CD4-positive, alpha-beta T cell treated with Interleukin-1 beta for 1 hour (primary cell): ENCODE measurements around the gene CCDC34.
"Not testable (repeated sequence)": the region's sequence is repeated elsewhere in the genome, so short reads cannot be mapped to it uniquely, and the experiment has no call there.

ENCODE experiments used
- DNase-seq, 2 donors: peaks; one replicate each; pipeline ENCODE4 v3.0.0-alpha.2; 2020 to 2022

Gene CCDC34

DNA sequence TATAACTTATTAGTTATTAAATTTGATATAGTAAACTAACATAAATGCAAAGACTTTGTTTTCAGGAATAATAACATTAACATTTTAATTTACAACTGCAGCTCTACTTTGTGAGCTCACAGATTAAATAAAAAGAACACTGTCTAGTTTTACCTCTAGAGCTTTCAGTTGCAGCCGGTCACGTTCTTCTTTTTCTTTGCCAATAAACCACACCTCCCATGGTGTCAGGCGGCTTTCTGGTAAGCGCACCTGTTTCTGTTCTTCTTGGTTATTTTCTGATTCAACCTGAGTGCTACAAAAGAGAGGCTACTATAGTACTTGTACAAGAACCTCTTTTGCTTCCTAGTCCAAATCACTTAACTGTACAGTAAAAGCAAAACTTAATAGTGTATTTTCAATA, 5.8 kb downstream of the CCDC34 start:
- no peak for DNase-seq

DNA sequence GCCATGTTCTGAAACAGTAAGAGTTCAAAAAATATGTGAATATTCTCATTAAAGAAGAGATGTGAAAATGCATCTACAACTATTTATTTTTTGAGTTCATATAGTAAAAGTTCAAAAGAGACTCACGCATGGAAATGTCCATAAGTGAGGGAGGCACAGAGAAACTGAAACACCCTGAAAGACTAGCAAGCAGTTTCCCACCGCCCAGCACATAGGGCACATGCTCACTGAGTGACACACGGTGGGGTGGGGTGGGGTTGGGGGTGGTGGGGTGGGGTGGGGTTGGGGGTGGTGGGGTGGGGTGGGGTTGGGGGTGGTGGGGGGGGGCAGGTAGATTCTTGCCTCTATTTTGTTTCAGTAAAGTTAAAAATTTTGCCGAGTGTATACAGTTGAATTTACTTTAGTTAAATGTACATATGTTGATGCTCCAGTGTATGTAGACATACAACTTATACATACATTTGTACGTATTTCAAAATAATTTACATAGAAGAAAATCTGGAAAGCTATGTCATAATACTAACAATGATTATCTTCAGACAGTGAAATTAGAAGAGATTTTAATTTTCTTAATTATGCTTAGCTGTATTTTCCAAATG, 6.3 kb downstream of the CCDC34 start:
- no peak for DNase-seq

DNA sequence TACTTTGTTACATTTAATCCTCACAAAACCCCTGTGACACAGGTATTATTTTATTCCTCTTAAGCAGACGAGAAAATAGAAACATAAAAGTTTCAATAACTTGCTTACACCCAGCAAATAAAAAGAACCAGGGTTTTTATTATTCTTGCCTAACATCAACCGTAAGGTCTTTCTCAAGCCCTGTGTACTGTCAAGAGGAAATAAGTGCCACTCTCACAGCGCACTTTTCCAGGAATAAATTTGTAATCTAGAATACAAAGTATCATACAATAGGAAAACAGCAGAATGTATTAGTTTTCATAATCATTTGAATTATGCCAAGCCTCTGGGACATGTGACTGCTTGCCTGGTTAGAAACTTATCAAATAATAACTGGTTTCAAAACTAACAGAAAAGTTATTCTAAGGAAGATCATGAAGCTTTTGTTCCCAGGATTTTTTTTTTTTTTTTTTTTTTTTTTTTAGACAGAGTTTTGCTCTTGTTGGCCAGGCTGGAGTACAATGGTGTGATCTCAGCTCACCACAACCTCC, 7.4 kb downstream of the CCDC34 start:
- DNase-seq: no peak

DNA sequence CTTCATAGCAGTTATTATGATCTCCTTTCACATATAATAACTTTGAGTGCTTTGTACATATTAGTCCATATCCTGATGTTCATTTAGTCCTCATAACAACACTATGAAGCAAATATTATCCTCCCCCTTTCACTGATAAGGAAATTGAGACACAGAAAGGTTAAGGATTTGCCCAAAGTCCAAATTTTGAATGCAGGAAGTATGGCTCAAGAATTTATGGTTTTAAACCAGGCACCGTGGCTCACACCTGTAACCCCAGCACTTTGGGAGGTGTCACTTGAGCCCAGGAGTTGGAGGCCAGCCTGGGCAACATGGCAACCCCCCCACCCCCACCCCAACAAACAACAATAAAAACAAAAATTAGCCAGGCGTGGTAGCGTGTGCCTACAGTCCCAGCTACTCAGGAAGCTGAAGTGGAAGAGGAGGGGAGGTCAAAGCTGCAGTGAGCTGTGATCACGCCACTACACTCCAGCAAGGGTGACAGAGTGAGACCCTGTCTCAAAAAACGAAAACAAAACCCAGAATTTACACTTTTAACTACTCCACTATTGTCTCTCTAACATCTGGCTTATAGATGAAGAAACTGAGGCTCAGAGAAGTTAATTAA, 8.6 kb downstream of the CCDC34 start:
- no peak for DNase-seq

DNA sequence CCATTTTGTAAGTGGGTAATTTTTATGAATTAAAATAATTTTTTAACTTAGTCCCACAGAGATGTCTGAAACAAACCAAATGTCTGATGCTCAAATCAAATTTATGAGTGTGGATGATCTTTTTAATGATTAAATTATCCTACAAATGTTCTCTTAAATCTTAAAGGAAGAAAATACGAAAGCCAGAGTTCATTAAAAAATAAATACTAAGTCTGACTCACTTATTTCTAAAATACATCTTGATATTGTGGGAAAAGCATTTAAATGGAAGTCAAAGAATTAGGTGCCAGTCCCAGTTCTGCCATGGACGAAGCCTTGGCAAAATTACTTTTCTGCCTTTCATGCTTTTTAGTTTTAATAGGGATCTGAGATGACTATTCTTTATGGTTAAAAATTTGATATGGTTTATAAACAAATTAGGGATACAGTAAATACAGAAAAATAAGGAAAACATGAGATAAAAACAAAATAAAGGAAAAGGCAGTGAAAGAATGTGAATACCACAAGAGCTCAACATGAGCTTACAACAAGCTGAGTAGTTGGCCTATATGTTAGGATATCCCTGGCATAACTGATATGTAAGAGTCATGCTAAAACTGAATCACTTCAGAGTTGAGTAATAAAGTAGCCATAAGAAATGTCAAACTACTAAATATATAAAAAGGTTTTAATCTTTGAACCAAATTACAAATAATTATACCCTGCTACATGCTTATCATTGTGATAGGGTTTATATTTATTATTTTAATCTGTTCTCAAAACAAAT, 9.2 kb downstream of the CCDC34 start:
- no peak for DNase-seq

DNA sequence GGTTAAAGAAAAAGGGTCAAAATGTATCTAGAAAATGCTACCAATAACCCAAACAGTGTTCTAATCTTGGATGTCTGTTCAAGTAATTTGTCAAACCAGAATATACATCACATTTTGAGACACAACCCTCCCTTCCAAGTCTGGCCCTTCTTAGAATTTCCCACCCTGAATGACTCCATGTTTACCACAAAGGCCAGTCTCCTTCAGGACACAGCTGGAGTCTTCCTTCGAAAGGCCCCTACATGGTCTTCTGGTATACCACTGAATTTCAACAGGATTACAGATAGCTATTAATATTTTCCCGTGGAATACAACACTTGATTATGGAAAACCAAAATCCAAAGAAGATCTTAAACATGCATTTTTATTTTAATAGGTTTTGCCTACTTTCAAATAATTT, 10.2 kb downstream of the CCDC34 start:
- DNase-seq: no peak

DNA sequence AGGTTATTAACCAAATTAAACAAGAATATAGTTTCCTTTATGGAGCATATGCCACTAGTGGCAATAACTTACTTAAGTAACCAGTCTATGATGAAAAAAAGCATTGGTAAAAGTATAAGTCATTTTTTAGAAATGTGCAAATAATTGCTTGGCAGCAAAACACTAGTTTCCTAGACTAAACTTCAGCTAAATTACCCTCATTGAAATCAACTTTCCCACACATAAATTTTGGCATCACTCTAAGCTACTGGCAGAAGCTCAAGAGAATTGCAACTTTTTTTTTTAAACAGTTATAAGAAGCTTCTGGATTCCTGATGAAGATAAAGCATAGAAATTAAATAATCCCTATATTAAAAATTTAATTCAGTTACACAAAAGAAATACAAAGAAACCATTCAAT, 12.5 kb downstream of the CCDC34 start:
- no peak for DNase-seq

DNA sequence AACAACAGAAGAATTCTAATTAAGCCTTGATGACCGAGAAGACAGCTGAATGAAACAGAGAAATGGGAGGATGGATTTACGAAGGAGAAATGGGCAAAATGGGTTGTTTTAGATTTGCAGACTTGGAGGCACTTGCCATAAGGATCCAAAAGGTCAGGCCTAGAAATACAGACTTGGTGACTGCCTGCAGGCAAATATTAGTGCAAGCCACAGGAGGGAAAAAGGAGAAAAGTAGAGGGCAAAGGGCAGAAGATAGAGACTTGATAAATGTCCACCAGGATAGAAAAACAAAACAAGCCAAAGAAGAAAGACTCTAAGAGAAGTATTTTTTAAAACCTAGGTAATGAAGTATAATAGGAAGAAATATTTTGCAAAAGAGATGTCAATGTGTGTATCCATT, 13.1 kb downstream of the CCDC34 start:
- DNase-seq: no peak

DNA sequence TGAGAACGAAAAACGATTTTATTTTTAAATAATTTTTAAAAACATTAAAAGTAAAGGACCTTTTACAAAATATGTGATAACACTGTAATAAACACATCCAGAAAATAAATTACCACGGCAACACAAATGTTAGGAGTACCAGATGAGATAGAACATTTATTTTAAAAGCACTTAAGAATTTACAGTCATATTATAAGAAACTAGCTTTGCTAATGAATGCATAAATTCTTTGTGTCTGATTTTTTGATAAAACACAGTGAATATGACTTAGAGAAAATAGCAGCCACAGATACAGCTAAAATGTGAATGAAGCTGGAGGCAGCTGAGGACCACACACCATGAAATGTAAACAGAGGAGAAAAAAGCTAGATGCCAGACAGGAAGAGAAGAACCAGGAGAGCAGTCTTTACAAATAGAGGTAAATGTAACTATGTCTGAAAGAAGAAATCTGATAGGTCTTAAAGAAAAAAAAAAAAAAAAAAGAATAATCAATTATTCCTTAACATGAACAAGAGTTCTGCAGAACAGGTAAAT, 14.6 kb downstream of the CCDC34 start:
- no peak for DNase-seq

DNA sequence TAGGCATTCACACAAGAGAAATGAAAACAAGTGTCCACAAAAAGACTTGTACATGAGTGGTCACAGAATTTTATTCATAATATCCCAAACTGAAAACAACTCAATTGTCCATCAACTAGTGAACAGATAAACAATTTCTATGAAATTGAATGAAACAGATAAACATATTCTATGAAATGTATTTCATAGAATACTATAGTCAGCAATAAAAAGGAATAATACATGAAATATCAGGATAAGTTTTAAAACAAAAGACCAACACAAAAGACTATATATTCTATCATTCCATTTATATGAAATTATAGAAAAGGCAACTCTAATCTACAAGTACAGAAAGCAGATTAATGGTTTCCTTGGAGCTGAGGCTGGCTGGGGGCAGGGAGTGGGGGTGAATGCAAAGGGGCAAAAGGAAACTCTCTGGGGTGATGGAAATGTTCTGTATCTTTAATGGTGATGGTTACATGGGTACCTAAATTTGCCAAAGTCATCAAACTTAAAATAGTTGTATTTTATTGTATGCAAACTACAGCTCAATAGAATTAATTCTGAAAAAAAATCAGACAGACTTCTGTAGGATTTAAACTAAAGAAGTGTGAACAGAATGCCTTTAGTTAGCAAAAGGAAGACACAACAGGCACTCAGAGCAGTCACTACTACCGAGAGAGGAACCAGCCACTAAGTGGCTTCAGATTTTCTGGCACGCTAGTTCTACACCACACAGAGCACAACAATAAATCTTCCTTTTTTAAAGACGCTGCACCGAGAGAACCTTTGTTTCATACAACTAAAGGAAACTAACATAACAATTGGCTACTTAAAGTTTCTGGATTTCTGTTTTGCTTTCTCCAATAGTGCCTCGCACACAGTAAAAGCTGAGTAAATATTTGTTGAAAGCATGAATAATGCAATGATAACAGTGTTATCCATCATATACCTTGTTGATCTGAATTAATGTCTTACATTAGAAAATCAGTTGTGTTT, 15.4 kb downstream of the CCDC34 start:
- DNase-seq: no peak

DNA sequence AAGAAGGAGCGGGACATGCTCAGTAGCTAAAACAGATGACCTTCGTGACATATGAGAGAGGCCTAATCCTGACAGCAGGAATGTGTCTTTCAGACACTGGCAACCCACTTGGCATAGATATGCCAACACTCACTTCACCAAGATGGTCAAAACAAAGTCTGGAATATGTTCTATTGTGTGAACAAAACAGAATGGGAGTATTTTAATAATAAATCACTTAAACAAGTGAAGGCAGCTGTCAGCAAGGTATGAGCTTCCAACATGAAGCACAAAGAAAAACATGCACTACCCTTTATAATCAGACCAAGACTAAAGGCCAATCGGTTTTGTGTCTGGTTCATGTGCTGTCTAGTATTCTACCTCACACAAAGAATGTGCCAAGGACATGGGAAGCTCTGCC, 23.1 kb downstream of the CCDC34 start:
- no peak for DNase-seq

DNA sequence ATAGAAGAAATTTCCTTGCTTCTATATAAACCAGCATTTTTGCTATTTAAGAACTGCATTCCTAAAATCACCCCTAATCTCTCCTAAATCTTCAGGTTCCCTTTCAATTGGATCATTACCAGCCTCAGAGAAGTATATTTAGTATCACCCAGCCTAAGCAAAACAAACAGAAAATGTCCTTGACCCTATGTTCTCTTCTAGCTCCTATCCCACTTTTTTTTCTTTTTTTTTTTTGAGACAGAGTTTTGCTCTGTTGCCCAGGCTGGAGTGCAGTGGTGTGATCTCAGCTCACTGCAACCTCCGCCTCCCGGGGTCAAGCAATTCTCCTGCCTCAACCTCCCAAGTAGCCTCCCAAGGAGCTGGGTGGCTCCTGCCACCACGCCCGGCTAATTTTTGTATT, 28.3 kb downstream of the CCDC34 start:
- DNase-seq: not testable (repeated sequence)

DNA sequence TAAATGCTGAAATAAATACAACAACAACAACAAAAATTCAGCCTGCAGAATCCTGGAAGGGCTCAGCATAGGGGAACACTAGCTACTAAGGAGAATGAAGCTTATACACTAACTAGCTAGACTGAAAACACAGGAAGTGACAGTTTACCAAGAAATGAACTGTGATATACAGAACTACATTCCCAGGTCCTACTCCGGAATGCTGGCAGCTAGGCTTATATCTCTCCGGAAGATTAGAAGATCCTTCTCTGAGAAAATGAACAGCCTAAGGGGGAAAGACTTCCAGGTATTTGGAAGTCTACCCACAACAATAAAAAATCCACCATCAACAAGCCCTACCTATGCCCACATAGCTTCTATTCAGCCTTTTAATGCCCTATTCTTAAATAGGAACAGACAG, 31.0 kb downstream of the CCDC34 start:
- no peak for DNase-seq

DNA sequence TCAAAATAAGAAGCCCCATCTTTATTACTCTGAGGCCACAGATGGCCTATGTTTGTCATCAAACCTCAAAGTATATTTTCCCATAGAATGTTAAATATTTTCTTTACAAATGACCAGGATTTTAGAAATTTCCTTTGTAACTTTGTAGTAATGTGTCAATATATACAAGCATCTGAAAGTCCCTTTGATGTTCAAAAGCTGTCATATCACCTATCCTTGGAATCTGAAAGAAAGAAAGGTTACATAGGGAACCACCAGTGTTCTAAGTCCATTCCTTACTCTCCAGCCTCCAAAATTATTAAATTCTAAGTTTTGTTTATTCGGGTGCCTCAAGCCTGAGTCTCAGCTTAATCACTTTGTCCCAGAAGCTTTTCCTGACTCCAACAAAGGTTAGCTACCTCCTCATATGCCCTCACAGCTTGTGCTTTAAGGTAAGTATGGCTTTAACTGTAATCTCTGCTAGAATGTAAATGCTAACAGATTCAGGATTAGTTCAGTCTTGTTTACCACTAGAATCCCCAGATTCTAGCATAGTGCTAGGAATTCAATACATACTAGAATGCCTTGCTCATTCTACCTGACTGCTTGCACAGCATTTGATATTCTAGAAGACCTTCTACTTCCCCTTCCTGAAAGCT, 32.3 kb downstream of the CCDC34 start:
- DNase-seq: no peak

DNA sequence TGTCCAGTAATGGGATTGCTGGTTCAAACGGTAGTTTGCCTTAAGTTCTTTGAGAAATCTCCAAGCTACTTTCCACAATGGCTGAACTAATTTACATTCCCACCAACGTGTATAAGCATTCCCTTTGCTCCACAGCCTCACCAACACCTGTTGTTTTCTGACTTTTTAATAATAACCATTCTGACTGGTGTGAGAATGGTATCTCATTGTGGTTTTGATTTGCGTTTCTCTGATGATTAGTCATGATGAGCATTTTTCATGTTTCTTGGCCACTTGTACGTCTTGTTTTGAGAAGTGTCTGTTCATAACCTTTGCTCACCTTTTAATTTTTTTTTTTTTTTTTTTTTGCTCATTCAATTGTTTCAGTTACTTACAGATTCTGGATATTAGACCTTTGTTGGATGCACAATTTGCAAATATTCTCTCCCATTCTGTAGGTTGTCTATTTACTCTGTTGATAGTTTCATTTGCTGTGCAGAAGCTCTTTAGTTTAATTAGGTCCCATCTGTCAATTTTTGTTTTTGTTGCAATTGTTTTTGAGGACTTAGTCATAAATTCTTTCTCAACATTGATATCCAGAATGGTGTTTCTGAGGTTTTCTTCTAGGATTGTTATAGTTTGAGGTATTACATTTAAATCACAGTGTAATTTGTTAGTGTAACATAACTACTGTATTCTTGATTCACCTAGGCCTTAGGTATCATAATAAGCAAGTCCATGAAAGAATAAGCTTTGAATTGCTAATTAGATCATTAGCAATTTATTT, 33.0 kb downstream of the CCDC34 start:
- DNase-seq: no peak

DNA sequence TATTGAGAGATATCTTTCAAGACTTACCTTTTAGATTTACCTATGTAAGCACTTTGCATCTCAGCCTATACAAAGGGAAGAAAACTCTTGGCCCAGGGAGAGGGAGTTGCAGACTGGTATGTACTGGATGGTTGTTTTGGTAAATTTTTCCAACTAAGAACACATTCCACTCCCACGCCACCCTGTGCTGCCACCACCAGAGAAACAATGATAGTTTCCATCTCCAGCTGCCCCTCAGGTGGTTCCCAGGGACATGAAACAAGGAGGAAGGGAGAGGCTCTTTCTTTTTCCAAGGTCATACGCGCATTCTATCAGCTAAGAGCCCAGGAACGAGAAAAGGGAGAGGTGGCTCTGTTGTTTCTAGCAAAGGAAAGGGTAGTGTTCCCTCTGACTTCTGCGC, 34.4 kb downstream of the CCDC34 start:
- DNase-seq: no peak

DNA sequence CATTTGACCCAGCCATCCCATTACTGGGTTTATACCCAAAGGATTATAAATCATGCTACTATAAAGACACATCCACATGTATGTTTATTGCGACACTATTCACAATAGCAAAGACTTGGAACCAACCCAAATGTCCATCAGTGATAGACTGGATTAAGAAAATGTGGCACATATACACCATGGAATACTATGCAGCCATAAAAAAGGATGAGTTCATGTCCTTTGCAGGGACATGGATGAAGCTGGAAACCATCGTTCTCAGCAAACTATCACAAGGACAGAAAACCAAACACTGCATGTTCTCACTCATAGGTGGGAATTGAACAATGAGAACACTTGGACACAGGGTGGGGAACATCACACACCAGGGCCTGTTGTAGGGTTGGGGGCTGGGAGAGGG, 36.0 kb downstream of the CCDC34 start:
- not testable (repeated sequence) for DNase-seq

DNA sequence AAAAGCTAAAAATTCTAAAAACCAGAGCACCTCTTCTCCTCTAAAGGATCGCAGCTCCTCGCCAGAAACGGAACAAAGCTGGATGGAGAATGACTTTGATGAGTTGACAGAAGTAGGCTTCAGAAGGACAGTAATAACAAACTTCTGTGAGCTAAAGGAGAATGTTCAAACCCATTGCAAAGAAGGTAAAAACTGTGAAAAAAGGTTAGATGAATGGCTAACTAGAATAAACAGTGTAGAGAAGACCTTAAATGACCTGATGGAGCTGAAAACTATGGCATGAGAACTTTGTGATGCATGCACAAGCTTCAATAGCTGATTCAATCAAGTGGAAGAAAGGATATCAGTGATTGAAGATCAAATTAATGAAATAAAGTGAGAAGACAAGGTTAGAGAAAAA, 40.8 kb downstream of the CCDC34 start:
- not testable (repeated sequence) for DNase-seq

DNA sequence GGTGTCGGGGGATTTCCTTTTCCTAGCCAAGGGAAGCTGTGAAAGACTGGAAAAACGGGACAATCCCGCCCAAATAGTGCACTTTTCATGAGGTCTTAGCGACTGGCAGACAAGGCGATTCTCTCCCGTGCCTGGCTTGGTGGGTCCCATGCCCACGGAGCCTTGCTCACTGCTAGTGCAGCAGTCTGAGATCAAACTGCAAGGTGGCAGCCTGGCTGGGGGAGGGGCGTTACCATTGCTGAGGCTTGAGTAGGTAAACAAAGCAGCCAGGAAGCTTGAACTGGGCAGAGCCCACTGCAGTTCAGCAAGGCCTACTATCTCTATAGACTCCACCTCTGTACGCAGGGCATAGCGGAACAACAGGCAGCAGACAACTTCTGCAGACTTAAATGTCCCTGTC, 41.7 kb downstream of the CCDC34 start:
- DNase-seq: not testable (repeated sequence)

DNA sequence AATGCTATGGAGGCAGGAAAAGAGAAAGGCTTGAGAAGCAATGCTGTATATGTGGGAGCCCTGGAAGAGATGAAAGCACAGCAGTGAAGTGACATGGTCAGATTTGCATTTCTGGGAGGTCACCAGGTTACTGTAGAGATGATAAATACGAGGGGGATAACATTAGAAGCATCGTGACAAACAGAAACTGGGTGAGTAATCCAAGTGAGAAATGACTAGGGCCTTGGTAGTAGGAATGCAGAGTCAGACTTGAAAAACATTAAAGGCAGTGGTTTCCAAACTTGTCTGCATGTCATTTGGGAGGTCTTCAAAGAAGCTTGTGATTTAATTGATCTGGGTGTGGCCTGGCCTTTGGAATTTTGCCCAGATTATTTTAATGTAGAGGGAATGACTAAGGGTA, 43.9 kb downstream of the CCDC34 start:
- DNase-seq: no peak

DNA sequence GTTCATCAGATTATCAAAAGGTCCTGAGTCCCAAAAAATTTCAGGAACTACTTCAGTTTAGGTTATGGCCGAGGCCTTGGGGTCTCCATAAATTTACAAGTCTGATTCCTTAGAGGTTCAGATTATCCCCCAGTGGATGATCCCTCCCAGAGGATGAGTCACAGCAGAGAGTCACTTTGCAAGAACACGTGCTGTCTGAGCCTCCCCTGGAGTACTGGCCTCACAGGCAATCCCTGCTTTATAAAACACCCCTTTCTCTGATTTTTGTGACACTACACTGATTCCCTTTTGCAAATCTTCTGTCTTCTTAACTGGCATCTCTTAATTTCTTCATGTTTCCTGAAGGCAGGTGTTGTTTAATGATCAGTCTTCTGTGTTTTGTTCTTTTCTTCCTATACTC, 45.3 kb downstream of the CCDC34 start:
- no peak for DNase-seq
